Spleen (tissue), 11 donors: ENCODE data around the gene STRIT1. TPM values are rescaled to one million over a fixed set of nuclear protein-coding genes. Genes with fewer than 3 reads are reported as not detected.

Experiments used
- DNase-seq: peaks from one replicate; pipeline ENCODE4 v3.0.0-alpha.2; 2020
- H3K27ac ChIP-seq, 8 donors: fragments of 200-600 bp; sonication (generic) in 7 of 8; 1 replicate in 4 of 8; 2 replicates in 4 of 8; pipeline versions ENCODE4 v1.5.0 to v1.8.0; 2016 to 2021; ENCODE audit warnings: inconsistent platforms in 4 of 8, mild to moderate bottlenecking in 4 of 8, moderate library complexity in 1 of 8
- H3K27me3 ChIP-seq, 7 donors: fragments of 200-600 bp; sonication (generic) in 6 of 7; replicated peaks in 1 of 7; 1 replicate in 4 of 7; 2 replicates in 3 of 7; pipeline versions ENCODE4 v1.5.0 to v1.8.0; 2016 to 2021; ENCODE audit warnings: inconsistent platforms in 3 of 7, mild to moderate bottlenecking in 1 of 7
- H3K36me3 ChIP-seq, 6 donors: fragments of 200-600 bp; sonication (generic) in 5 of 6; 1 replicate in 4 of 6; 2 replicates in 2 of 6; pipeline versions ENCODE4 v1.5.0 to v1.8.0; 2016 to 2021; ENCODE audit warnings: inconsistent platforms in 2 of 6
- H3K4me1 ChIP-seq, 6 donors: fragments of 200-600 bp; sonication (generic) in 5 of 6; 1 replicate in 3 of 6; 2 replicates in 3 of 6; pipeline versions ENCODE4 v1.5.0 to v1.8.0; 2016 to 2021; ENCODE audit warnings: inconsistent platforms in 3 of 6
- H3K4me3 ChIP-seq, 8 donors: fragments of 200-600 bp; sonication (generic) in 7 of 8; 1 replicate in 4 of 8; 2 replicates in 4 of 8; pipeline versions ENCODE4 v1.5.0 to v1.8.0; 2016 to 2021; ENCODE audit warnings: inconsistent platforms in 4 of 8, mild to moderate bottlenecking in 4 of 8, moderate library complexity in 2 of 8
- H3K9me3 ChIP-seq, 8 donors: fragments of 200-600 bp; sonication (generic) in 7 of 8; 1 replicate in 4 of 8; 2 replicates in 4 of 8; pipeline versions ENCODE4 v1.5.0 to v1.8.0; 2016 to 2021; ENCODE audit warnings: inconsistent platforms in 4 of 8
- POLR2A ChIP-seq, 3 donors: fragments of 450-650 bp; IDR thresholded peaks; one replicate each; pipeline ENCODE4 v1.5.1; 2017; ENCODE audit warnings: antibody characterized with exemption in 3 of 3, mild to moderate bottlenecking in 1 of 3
- POLR2AphosphoS5 ChIP-seq, 3 donors: sonication (generic); formaldehyde crosslinking; IDR thresholded peaks; one replicate each; pipeline ENCODE4 v1.5.1; 2017; ENCODE audit warnings: antibody characterized with exemption in 3 of 3
- WGBS, 5 donors: extraction: QIAGEN DNeasy Blood & Tissue Kit in 3 of 5; methylation state at CpG; one replicate each; pipeline versions ENCODE4 v1.1.5 to v1.1.7; 2013 to 2018; 5-methylcytosine and 5-hydroxymethylcytosine counted together
- intact Hi-C: fragments of 100-400 bp; cut with DNase I; formaldehyde crosslinking; loops from one replicate; pipeline ENCODE4 v1.15.0; 2023; ENCODE audit warnings: low total_unique reads
- polyA plus RNA-seq, 3 donors: library from polyadenylated mRNA; stranded (reverse); fragments of 200-250 nt; gene quantifications; one replicate each; pipeline ENCODE4 v1.2.1, GENCODE V29; 2013
- total RNA-seq, 7 donors: library from RNA; depleted of rRNA in 3 of 7; stranded (reverse); fragments of >200 nt in 3 of 7; fragmentation: NEBNext Ultra II Directional in 4 of 7; extraction: Animal tissue kit (Norgen Biotek cat#: 25700) in 4 of 7; gene quantifications; one replicate each; pipeline versions ENCODE4 v1.1.0 to v1.2.1, GENCODE V29; 2016 to 2021
- TF ChIP-seq, protein P1 (sequence below), 11 experiments: fragments of 200-600 bp in 7 of 11; fragments of 450-650 bp in 4 of 11; sonication (generic) in 4 of 11; IDR thresholded peaks in 8 of 11; conservative IDR thresholded peaks in 3 of 11; 1 replicate in 7 of 11; 2 replicates in 4 of 11; pipeline versions ENCODE4 v1.4.0 to v1.8.0; 2016 to 2021; ENCODE audit warnings: antibody characterized with exemption in 11 of 11, inconsistent platforms in 4 of 11, mild to moderate bottlenecking in 1 of 11
- donor health status: healthy with polysubstance abuse.
- donor health status: DM: no; HTN: no; CAD: no; lungs with moderate emphysema.
- donor health status: DM: no; HTN: no; CAD: no.
- donor health status: Bipolar disorder and iron deficiency.
- donor health status: healthy.
- donor health status: DM: no; HTN: no; CAD: no.
- donor health status: DM: yes; HTN: yes; CAD: no.

The STRIT1 gene
- total and polyA plus RNA-seq, 10 donors: 0.43 TPM; not detected in 9

DNA sequence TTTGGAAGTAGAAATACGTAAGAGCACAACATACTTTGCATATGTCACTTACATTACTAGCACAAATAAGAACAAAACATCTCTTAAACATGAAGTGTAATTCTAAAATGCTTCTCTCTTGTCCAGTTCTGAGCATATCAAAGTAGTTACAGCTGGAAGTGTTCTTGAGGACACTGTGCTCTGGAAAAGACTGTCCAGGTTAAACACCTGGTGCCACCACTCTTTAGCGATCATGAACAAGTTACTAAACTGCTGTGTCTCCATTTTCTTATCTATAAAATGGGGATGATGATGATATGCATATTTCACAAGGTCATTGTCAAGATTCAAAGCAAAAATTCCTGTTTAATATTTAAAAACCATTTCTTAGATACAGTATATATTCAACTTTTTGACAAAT, 790 bp downstream of the STRIT1 start:
- H3K36me3 ChIP-seq: no peaks in the 10 kb centered on the region
- 86 to 95% (median 92%) methylated on average over 2 of the region's 2 CpGs for WGBS, 5 donors
- H3K27me3 ChIP-seq: no peaks in the 10 kb centered on the region
- intact Hi-C loops: no loop called here
- no peak for TF ChIP-seq POLR2AphosphoS5 (IDR thresholded peaks at IDR 0.05)
- TF ChIP-seq POLR2A (IDR thresholded peaks at IDR 0.05): no peak
- TF ChIP-seq, protein P1, sequence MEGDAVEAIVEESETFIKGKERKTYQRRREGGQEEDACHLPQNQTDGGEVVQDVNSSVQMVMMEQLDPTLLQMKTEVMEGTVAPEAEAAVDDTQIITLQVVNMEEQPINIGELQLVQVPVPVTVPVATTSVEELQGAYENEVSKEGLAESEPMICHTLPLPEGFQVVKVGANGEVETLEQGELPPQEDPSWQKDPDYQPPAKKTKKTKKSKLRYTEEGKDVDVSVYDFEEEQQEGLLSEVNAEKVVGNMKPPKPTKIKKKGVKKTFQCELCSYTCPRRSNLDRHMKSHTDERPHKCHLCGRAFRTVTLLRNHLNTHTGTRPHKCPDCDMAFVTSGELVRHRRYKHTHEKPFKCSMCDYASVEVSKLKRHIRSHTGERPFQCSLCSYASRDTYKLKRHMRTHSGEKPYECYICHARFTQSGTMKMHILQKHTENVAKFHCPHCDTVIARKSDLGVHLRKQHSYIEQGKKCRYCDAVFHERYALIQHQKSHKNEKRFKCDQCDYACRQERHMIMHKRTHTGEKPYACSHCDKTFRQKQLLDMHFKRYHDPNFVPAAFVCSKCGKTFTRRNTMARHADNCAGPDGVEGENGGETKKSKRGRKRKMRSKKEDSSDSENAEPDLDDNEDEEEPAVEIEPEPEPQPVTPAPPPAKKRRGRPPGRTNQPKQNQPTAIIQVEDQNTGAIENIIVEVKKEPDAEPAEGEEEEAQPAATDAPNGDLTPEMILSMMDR (IDR thresholded peaks at IDR 0.05 in 8 of 11, conservative IDR thresholded peaks at IDR 0.05 in 3 of 11): no peak
- peaks cover 0 to 21% (median 18%) of the 10 kb centered on the region in 8 donors for H3K9me3 ChIP-seq
- no peak overlapping the region for H3K27ac ChIP-seq
- no peaks in the 10 kb centered on the region for H3K4me1 ChIP-seq
- no peak overlapping the region for H3K4me3 ChIP-seq
- no peak for DNase-seq

DNA sequence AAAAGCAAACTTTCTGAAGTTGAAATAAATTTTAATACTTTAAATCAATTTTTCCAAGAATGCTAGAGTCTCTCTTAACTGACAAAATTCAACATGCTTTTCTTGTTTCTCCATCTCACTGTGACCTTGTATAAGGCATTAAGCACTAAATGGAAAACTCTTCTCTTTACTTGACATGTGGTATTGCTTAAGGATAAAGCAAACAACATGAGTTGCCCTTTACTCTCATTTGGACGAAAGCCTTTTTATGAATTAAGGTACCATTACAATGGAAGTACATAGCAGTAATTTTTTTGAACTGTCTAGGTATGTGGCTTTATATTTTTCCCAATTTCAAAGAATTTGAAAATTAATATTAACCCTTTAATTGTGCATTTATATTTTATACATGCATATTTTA, 1.4 kb downstream of the STRIT1 start:
- no peak overlapping the region for H3K4me3 ChIP-seq

DNA sequence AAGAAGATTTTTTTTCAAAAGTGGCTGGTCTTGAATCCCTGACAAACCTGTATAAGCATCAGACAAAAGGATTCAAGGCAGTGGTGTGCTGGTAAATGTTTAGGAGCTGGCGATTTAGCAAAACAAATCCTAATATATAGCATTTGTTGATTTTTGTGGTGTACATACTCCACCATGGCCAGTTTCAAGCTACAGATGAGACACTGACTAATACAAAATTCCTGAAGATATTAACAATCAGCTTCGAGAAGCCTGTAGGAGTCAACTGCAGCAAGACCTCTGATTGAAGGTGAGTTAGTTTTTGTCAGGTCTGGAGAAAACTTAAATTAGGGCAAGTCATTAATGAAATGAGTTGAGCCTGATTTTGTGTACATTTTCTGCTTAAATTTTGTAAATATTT, 6.7 kb downstream of the STRIT1 start:
- no peaks in the 10 kb centered on the region for H3K36me3 ChIP-seq
- H3K27me3 ChIP-seq: no peaks in the 10 kb centered on the region
- intact Hi-C loops: no loop called here
- H3K4me3 ChIP-seq: no peak overlapping the region
- H3K9me3 ChIP-seq: no peaks in the 10 kb centered on the region
- no peak for TF ChIP-seq POLR2AphosphoS5 (IDR thresholded peaks at IDR 0.05)
- no peak for TF ChIP-seq POLR2A (IDR thresholded peaks at IDR 0.05)
- TF ChIP-seq, protein P1 (IDR thresholded peaks at IDR 0.05 in 8 of 11, conservative IDR thresholded peaks at IDR 0.05 in 3 of 11): no peak
- WGBS, 5 donors: 70 to 92% (median 84%) methylated on average over 2 of the region's 2 CpGs
- no peak for DNase-seq
- H3K27ac ChIP-seq: no peak overlapping the region
- no peaks in the 10 kb centered on the region for H3K4me1 ChIP-seq

More for the DNA sequence above, 1.4 kb downstream of the STRIT1 start:
- H3K27me3 ChIP-seq: no peaks in the 10 kb centered on the region
- TF ChIP-seq POLR2AphosphoS5 (IDR thresholded peaks at IDR 0.05): no peak
- no peak for TF ChIP-seq POLR2A (IDR thresholded peaks at IDR 0.05)
- TF ChIP-seq, protein P1 (IDR thresholded peaks at IDR 0.05 in 8 of 11, conservative IDR thresholded peaks at IDR 0.05 in 3 of 11): no peak
- no peaks in the 10 kb centered on the region for H3K4me1 ChIP-seq
- H3K36me3 ChIP-seq: no peaks in the 10 kb centered on the region
- no peak for DNase-seq
- peaks cover 0 to 16% (median 12%) of the 10 kb centered on the region in 8 donors for H3K9me3 ChIP-seq
- no peak overlapping the region for H3K27ac ChIP-seq
- WGBS, 5 donors: 79 to 96% (median 88%) methylated on average over 1 of the region's 1 CpG
- intact Hi-C loops: no loop called here

DNA sequence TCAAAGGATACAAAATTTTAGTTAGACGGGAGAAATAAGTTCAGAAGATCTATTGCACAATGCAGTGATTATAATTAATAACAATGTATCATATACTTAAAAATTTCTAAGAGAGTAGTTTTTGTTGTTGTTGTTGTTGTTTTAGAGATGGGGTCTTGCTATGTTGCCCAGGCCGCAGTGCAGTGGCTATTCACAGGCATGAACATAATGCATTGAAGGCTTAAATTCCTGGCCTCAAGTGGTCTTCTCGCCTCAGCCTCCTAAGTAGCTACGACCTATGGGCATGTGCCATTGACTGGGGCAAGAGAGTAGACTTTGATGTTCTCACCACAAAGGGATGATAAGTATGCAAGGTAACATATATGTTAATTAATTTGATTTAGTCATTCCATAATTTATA, 7.5 kb downstream of the STRIT1 start:
- intact Hi-C loops: no loop called here

More for the DNA sequence above, 7.5 kb downstream of the STRIT1 start:
- no peaks in the 10 kb centered on the region for H3K27me3 ChIP-seq
- no peak overlapping the region for H3K4me3 ChIP-seq
- no peaks in the 10 kb centered on the region for H3K9me3 ChIP-seq
- WGBS, 5 donors: 86 to 91% (median 89%) methylated on average over 4 of the region's 4 CpGs
- TF ChIP-seq POLR2A (IDR thresholded peaks at IDR 0.05) (no peak), POLR2AphosphoS5 (IDR thresholded peaks at IDR 0.05) (no peak)
- TF ChIP-seq, protein P1 (IDR thresholded peaks at IDR 0.05 in 8 of 11, conservative IDR thresholded peaks at IDR 0.05 in 3 of 11): no peak
- no peaks in the 10 kb centered on the region for H3K4me1 ChIP-seq
- no peak for DNase-seq
- H3K27ac ChIP-seq: no peak overlapping the region
- H3K36me3 ChIP-seq: no peaks in the 10 kb centered on the region
